Epidermal melanocyte (primary cell): ENCODE data around the gene ASCC2.
A peak's percentile ranks its signal among the peaks of the same experiment; 100 is the strongest.

ENCODE experiments used
- DNase-seq: peaks from one replicate; pipeline ENCODE4 v3.0.0; 2011; ENCODE audit warnings: low spot score; ENCODE audit not compliant: insufficient read length

ASCC2 gene

GRCh38 chr22:29820961-29821290 lies 17.1 kb downstream of the ASCC2 start:
- DNase-seq, result no peak

GRCh38 chr22:29819501-29819900 lies 18.6 kb downstream of the ASCC2 start:
- DNase-seq, result no peak

- no peak for DNase-seq
Measured at GRCh38 chr22:29817724-29818123, 20.4 kb downstream of the ASCC2 start.

- no peak for DNase-seq
Measured at GRCh38 chr22:29816980-29817379, 21.1 kb downstream of the ASCC2 start.

- DNase-seq, result no peak
Measured at GRCh38 chr22:29816539-29816938, 21.5 kb downstream of the ASCC2 start.

GRCh38 chr22:29816128-29816527 lies 21.9 kb downstream of the ASCC2 start:
- no peak for DNase-seq

GRCh38 chr22:29815580-29815979 lies 22.5 kb downstream of the ASCC2 start:
- no peak for DNase-seq

GRCh38 chr22:29814003-29814402 lies 24.1 kb downstream of the ASCC2 start:
- peak; percentile 15 for DNase-seq

- peak; percentile 10 for DNase-seq
Measured at GRCh38 chr22:29813563-29813962, 24.5 kb downstream of the ASCC2 start.

GRCh38 chr22:29813126-29813525 lies 24.9 kb downstream of the ASCC2 start:
- DNase-seq, result no peak

- DNase-seq, result no peak
Measured at GRCh38 chr22:29811377-29811776, 26.7 kb downstream of the ASCC2 start.

- DNase-seq, result no peak
Measured at GRCh38 chr22:29810216-29810615, 27.9 kb downstream of the ASCC2 start.

- DNase-seq, result no peak
Measured at GRCh38 chr22:29806196-29806595, 31.9 kb downstream of the ASCC2 start.

GRCh38 chr22:29804985-29805384 lies 33.1 kb downstream of the ASCC2 start:
- DNase-seq, result no peak

GRCh38 chr22:29803190-29803589 lies 34.9 kb downstream of the ASCC2 start:
- DNase-seq, result no peak

GRCh38 chr22:29801796-29802195 lies 36.3 kb downstream of the ASCC2 start:
- no peak for DNase-seq

- no peak for DNase-seq
Measured at GRCh38 chr22:29801153-29801552, 36.9 kb downstream of the ASCC2 start.

- DNase-seq, result peak; percentile 58
Measured at GRCh38 chr22:29799217-29799680, 38.8 kb downstream of the ASCC2 start.

GRCh38 chr22:29798801-29799200 lies 39.3 kb downstream of the ASCC2 start:
- no peak for DNase-seq

GRCh38 chr22:29798318-29798717 lies 39.8 kb downstream of the ASCC2 start:
- no peak for DNase-seq

GRCh38 chr22:29797351-29797750 lies 40.7 kb downstream of the ASCC2 start:
- no peak for DNase-seq

GRCh38 chr22:29795663-29796062 lies 42.4 kb downstream of the ASCC2 start:
- DNase-seq, result no peak

- DNase-seq, result no peak
Measured at GRCh38 chr22:29793396-29793795, 44.7 kb downstream of the ASCC2 start.

- DNase-seq, result no peak
Measured at GRCh38 chr22:29790061-29790460, 48.0 kb downstream of the ASCC2 start.
